GM21737 (cell line): ENCODE data around the gene RSBN1.
"Not testable (repeated sequence)": the region's sequence is repeated elsewhere in the genome, so short reads cannot be mapped to it uniquely, and the experiment has no call there.

ENCODE experiments used
- ATAC-seq: cut with Tn5 transposase; IDR thresholded peaks from one replicate; pipeline ENCODE4 v1.9.1; 2021; ENCODE audit warnings: mild to moderate bottlenecking, moderate library complexity; ENCODE audit not compliant: unreplicated experiment

Gene RSBN1

DNA sequence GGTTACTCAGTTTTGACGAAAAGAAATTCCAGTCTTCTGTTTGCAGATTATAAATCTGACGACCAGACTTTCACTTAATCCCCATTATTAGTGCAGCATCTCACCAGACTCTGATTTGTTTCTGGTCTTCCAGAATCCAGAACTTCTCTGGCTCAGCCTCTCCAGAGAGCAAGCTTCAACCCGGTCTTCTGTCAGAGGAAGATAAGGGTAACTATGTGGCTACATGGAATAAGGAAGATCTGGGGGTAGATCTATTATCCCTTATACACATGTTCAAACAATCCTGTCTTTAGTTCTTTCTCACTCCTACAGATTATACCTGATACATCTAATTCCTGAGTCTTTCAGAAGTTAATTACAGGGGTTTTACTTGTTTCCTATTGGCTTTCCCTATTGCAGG is 62.9 kb downstream of the RSBN1 start:
- ATAC-seq, result no peak

DNA sequence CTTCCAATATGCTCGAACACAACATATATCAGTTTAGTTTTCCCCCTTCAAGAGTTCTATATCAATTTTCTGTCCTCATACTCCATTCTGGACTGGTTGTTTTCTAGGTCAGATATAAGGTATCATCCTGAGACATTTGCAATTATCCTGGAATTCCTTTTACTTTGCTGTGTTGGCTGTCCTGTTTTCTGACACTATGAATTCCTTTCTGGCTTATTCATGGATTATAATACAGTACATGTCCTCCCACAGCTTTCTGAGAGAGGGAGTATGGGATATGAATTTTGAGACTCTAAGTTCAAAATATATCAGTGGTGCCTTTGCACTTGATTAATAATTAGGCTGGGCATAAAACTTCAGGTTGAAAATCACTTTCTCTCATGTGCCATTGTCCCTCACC is 64.9 kb downstream of the RSBN1 start:
- ATAC-seq, result no peak

DNA sequence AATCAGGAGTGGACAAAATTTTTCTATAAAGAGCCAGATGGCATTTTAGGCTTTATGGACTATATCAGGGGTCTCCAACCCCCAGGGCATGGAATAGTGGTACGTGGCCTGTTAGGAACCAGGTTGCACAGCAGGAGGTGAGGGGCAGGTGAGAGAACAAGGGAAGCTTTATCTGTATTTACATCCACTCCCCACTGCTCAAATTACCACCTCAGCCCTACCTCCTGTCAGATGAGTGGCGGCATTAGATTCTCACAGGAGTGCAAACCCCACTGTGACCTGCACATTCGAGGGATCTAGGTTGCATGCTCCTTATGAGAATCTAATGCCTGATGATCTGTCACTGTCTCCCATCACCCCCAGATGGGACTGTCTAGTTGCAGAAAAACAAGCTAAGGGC is 66.9 kb downstream of the RSBN1 start:
- no peak for ATAC-seq

DNA sequence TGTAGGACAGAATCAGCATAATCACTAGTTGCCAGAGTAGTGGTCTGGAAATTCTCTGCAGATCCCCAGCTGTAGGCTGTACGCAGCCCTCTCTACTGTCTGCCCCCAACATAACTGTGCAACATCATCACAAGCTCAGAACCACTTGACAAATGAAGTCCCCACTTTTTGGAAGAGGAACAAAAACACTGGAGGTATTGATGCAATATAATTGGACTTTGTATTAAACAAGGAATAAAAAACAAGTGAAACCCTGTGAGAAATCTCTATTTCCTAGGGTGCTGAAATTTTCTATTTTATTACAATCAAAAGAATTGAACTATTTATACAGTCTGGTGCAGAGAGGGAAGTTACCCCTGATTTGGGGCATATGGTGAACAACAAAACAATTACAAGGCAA is 68.2 kb downstream of the RSBN1 start:
- ATAC-seq, result no peak

DNA sequence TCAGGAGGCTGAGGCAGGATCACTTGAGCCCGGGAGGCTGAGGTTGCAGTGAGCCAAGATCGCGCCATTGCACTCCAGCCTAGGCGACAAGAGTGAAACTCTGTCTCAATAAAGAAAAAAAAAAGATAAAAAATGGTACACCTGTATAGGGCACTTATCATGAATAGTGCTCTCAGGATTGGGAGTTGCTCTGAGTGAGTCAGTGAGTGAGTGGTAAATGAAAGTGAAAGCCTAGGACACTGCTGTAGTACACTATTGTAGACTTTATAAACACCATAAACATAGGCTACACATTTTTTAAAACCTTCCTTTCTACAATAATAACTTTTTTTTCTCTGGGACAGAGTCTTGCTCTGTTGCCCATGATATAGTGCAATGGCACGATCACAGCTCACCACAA is 69.8 kb downstream of the RSBN1 start:
- no peak for ATAC-seq

DNA sequence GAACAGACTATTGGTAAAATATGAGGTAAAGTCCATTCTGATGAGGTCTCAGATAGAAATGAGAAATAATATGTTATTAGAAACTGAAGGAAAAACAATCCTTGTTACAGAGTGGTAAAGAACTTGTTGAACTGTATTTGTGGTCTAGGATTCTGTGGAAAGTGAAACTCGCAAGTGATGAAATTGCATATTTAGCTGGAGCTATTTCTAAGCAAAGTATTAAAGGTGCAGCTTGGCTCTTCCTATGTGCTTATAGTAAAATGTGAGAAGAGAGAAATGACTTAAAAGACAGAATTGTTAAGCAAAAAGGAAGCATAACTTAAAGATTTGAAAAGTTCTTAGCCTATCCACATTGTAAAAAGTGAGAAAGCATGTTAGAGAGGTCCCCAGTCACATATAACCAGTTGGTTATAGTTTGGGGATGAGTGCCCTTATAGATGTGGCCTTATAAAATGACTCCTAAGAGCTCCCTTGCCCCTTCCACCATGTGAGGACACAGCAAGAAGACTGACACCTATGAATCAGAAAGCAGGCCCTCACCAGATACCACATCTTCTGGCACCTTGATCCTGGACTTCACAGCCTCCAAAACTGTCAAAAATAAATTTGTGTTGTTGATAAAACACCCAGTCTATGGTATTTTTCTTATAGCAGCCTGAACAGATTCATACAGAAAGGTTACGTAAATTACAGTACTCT is 77.8 kb downstream of the RSBN1 start:
- ATAC-seq, result no peak

DNA sequence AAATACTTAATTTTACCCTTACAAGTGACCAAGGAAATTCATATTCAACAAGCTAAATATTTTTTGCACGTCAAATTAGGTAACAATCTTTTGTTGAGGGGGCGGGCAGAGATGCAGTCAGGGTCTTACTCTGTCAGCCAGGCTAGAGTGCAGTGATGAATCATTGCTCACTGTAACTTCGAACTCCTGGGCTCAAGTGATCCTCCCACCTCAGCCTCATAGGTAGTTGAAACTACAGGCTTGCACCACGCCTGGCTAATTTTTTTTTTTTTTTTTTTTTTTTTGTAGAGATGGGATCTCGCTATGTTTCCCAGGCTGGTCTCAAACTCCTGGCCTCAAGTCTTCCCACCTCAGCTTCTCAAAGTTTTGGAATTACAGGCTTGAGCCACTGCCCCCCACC is 79.5 kb downstream of the RSBN1 start:
- no peak for ATAC-seq

DNA sequence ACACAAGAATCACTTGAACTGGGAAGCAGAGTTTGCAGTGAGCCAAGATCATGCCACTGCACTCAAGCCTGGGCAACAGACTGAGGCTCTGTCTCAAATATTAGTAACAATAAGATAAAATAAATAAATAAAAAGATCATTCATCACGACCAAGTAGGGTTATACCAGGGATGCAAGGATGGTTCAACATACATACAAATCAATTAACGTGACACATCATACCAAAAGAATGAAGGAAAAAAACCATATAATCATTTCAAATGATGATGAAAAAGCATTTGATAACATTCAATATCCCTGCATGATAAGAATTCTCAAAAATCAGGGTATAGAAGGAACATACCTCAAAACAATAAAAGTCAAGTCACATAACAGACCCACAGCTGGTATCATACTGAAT is 91.3 kb downstream of the RSBN1 start:
- no peak for ATAC-seq

DNA sequence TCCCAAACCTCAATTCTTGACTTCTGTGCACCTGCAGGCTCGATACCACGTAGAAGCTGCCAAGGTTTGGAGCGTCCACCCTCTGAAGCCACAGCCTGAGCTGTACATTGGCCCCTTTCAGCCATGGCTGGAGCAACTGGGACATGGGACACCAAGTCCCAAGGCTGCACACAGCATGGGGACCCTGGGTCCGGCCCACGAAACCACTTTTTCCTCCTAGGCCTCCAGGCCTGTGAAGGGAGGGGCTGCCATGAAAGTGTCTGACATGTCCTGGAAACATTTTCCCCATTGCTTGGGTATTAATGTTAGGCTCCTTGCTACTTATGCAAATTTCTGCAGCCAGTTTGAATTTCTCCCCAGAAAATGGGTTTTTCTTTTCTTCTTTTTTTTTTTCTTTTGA is 93.7 kb downstream of the RSBN1 start:
- ATAC-seq, result not testable (repeated sequence)

DNA sequence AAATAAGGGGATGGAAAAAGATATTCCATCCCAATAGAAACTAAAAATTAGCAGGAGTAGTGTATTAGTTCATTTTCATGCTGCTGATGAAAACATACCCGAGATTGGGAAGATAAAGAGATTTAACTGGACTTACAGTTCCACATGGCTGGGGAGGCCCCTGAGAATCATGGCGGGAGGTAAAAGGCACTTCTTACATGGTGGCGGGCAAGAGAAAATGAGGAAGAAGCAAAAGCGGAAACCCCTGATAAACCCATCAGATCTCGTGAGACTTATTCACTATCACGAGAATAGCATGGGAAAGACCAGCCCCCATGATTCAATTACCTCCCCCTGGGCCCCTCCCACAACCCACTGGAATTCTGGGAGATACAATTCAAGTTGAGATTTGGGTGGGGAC is 94.8 kb downstream of the RSBN1 start:
- ATAC-seq, result not testable (repeated sequence)

DNA sequence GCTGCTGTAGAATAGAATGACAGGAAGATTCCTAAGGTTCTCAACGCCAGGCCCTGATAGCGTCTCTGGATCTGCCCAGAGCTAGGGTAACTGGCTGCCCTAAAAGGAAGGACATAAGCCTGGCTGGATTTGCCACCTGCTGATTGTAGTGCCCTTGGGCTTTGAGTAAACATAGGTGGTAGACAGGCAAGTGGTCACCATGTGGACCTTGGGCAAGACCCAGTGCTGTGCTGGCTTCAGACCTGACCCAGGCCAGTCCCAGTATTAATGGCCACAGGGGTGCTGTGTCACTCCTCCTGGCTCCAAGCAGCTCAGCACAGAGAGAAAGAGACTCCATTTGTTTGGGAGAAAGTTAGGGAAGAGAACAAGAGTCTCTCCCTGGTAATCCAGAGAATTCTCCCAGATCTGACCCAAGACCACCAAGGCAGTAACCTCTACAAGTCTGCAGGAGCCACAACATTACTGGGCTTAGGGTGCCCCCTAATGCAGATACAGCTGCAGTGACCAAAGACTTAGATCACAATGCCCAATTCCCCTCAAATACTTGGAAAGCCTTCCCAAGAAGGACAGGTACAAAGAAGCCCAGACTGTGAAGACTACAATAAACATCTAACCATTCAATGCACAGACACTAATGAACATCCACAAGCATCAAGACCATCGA is 97.5 kb downstream of the RSBN1 start:
- no peak for ATAC-seq
